Mucosa of descending colon (tissue), 3 donors: Measurements from ENCODE around the gene SLC35E3. TPM values are rescaled to one million over a fixed set of nuclear protein-coding genes. Genes with fewer than 3 reads are reported as not detected.

Experiments used
- ATAC-seq: fragments of 200-7000 bp; cut with Tn5 transposase; one replicate; pipeline ENCODE4 v1.9.1; 2020; ENCODE audit warnings: mild to moderate bottlenecking, moderate library complexity
- DNase-seq, 3 donors: peaks; one replicate each; pipeline ENCODE4 v3.0.0-alpha.2; 2020
- H3K36me3 ChIP-seq: fragments of 200-600 bp; one replicate; pipeline ENCODE4 v1.8.0; 2021; ENCODE audit warnings: low read depth, mild to moderate bottlenecking
- H3K4me1 ChIP-seq: fragments of 200-600 bp; one replicate; pipeline ENCODE4 v1.8.0; 2021; ENCODE audit warnings: low read depth, mild to moderate bottlenecking
- H3K4me3 ChIP-seq: fragments of 200-600 bp; one replicate; pipeline ENCODE4 v1.8.0; 2021; ENCODE audit warnings: mild to moderate bottlenecking
- H3K9me3 ChIP-seq: fragments of 200-600 bp; one replicate; pipeline ENCODE4 v1.8.0; 2021; ENCODE audit warnings: mild to moderate bottlenecking
- intact Hi-C, 2 donors: fragments of 100-400 bp; cut with DNase I in 1 of 2; cut with micrococcal nuclease in 1 of 2; formaldehyde crosslinking; loops; one replicate each; pipeline versions ENCODE4 v1.11.0 to v1.11.1; 2022; cut with DNase I, micrococcal nuclease
- total RNA-seq, 3 donors: library from RNA; stranded (reverse); fragmentation: NEBNext Ultra II Directional in 2 of 3; extraction: Animal tissue kit (Norgen Biotek cat#: 25700) in 2 of 3; gene quantifications; one replicate each; pipeline versions ENCODE4 v1.2.1 to v1.2.4, GENCODE V29; 2021 to 2023
- TF ChIP-seq, protein P1 (sequence below): fragments of 200-600 bp; IDR thresholded peaks from one replicate; pipeline ENCODE4 v1.8.0; 2022; ENCODE audit warnings: antibody characterized with exemption, mild to moderate bottlenecking
- donor health status: DM: no; HTN: no; CAD: no; lungs with moderate emphysema.
- donor health status: DM: no; HTN: no; CAD: no.
- donor health status: DM: no; HTN: yes; CAD: no.

Gene SLC35E3
- total RNA-seq, 3 donors from 2014 or later = 5.9 to 8.4 (median 6.5) TPM

DNA sequence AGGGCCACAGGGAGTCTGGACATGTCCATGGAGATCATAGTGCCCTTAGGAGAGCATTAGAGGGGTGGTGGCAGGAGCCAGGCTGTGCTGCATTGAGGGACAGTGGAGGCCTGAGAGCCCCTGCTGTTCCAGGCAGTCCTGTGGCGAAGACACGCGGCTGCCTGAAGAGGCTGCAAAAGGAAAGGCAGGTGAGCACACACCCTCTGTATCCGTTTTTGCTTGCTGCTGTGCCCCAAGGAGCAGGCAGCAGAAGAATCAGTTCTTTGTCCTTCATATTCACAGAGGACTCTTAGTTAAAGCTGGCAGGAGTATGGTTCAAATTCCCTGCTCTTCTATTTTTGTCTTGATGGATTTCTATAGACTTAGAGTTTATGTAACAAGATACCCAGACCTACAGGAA, 4.5 kb downstream of the SLC35E3 start:
- intact Hi-C loops = no loop called here
- TF ChIP-seq, protein P1, sequence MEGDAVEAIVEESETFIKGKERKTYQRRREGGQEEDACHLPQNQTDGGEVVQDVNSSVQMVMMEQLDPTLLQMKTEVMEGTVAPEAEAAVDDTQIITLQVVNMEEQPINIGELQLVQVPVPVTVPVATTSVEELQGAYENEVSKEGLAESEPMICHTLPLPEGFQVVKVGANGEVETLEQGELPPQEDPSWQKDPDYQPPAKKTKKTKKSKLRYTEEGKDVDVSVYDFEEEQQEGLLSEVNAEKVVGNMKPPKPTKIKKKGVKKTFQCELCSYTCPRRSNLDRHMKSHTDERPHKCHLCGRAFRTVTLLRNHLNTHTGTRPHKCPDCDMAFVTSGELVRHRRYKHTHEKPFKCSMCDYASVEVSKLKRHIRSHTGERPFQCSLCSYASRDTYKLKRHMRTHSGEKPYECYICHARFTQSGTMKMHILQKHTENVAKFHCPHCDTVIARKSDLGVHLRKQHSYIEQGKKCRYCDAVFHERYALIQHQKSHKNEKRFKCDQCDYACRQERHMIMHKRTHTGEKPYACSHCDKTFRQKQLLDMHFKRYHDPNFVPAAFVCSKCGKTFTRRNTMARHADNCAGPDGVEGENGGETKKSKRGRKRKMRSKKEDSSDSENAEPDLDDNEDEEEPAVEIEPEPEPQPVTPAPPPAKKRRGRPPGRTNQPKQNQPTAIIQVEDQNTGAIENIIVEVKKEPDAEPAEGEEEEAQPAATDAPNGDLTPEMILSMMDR = no peak
- ATAC-seq = no peak
- no peaks in the 10 kb centered on the region for H3K9me3 ChIP-seq
- no peak for DNase-seq
- H3K36me3 ChIP-seq = no peaks in the 10 kb centered on the region
- H3K4me3 ChIP-seq = no peak overlapping the region
- peaks cover 12% of the 10 kb centered on the region for H3K4me1 ChIP-seq

DNA sequence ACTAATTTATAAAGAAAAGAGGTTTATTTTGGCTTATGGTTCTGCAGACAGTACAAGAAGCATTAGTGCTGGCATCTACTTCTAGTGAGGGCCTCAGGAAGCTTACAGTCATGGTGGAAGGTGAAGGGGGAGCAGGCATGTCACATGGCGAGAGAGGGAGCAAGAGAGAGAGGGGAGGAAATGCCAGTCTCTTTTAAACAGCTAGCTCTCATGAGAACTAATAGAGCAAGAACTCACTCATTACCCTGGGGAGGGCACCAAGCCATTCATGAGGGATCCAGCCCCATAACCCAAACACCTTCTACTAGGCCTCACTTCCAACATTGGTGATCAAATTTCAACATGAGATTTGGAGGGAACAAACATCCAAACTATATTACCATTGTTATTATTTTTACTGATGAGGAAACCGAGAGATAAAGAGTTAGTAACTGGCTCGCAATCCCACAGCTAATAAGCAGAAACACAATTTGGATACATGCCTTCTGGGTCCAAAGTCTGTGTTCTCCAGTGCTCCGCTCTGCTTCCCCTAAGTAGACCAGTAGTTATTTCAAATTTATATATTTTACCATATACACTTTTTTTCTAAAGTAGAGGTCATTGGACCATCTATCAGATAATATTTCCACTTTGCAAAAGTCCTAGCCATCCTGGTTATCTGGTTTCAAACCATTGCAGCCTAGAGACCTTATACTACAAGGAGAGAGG, 9.7 kb downstream of the SLC35E3 start:
- DNase-seq = no peak
- intact Hi-C loops = no loop called here
- H3K4me1 ChIP-seq = no peaks in the 10 kb centered on the region
- TF ChIP-seq, protein P1 = no peak
- H3K4me3 ChIP-seq = no peak overlapping the region
- ATAC-seq = no peak
- no peaks in the 10 kb centered on the region for H3K36me3 ChIP-seq
- H3K9me3 ChIP-seq = no peaks in the 10 kb centered on the region

DNA sequence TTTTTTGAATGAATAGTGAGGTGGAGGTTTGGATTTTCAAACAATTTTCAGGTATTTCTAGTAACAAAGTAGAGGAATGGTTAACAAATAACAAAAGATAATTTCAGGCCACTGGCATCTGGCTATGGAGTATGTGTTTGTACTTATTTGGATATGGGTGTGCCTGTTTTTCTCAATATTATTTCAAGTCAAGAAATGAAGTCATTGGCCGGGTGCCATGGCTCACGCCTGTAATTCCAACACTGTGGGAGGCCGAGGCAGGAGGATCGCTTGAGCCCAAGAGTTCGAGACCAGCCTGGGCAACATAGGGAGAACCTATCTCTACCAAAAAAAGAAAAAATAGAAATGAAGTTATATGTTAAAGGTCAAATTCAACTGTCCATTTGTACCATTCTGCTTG, 13.9 kb downstream of the SLC35E3 start:
- intact Hi-C loops = no loop called here
- Histone ChIP-seq H3K4me1 (no peaks in the 10 kb centered on the region), H3K9me3 (no peaks in the 10 kb centered on the region), H3K4me3 (no peak overlapping the region), H3K36me3 (no peaks in the 10 kb centered on the region)
- DNase-seq (no peak), ATAC-seq (no peak)
- TF ChIP-seq, protein P1 = no peak

DNA sequence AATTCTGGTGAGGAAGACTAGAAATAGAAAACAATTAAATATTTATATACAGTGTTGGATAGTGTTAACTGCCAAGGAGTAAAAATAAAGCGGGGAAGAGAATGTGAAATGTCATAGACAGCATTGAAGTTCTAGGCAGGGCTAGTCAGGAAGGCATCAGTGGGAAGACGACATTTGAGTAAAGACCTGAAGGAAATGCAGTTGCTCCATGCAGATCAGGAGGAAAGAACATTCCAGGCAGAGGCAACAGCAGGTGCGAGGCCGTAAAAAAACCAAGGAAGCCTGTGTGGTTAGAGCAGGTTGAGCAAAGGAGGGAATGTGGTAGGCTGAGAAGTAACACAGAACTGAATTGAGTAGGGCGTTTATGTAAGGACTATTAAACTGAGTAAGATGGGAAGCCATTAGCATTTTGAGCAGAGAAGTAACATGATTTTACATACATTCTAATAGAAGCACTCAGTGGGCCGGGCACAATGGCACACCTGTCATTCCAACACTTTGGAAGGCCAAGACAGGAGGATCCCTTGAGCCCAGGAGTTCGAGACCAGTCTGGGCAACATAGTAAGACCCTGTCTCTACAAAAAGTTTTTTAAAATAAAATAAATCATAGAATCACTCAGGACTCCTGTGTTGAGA, 14.9 kb downstream of the SLC35E3 start:
- DNase-seq (no peak), ATAC-seq (no peak)
- no peak overlapping the region for H3K4me3 ChIP-seq
- no peaks in the 10 kb centered on the region for H3K4me1 ChIP-seq
- H3K9me3 ChIP-seq = no peaks in the 10 kb centered on the region
- intact Hi-C loops = no loop called here
- no peaks in the 10 kb centered on the region for H3K36me3 ChIP-seq
- TF ChIP-seq, protein P1 = no peak

DNA sequence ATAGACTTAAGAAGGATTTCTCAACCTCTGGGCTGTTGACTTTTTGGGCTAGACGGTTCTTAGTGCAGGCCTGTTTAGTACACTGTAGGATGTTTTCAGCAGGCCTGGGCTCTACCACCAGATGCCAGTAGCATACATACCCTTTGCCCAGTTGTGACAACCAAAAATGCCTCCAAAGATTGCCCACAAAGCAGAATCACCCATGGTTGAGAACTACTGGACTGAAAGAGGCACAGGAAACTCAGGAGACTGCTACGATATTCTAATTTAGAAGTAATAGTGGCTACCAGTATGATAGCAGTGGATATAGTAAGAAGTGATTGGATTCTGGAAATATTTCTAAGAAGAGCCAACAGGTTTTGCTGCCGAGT, 15.5 kb downstream of the SLC35E3 start:
- Histone ChIP-seq H3K4me1 (no peaks in the 10 kb centered on the region), H3K4me3 (no peak overlapping the region), H3K9me3 (no peaks in the 10 kb centered on the region), H3K36me3 (no peaks in the 10 kb centered on the region)
- DNase-seq (no peak), ATAC-seq (no peak)
- intact Hi-C loops = no loop called here
- TF ChIP-seq, protein P1 = no peak
